HG03097 (cell line): Measurements from ENCODE around the gene MBD3.
A peak's percentile ranks its signal among the peaks of the same experiment; 100 is the strongest.

Experiments used
- ATAC-seq: cut with Tn5 transposase; IDR thresholded peaks from one replicate; pipeline ENCODE4 v1.9.1; 2021; ENCODE audit not compliant: unreplicated experiment, low FRiP score

Gene MBD3

DNA sequence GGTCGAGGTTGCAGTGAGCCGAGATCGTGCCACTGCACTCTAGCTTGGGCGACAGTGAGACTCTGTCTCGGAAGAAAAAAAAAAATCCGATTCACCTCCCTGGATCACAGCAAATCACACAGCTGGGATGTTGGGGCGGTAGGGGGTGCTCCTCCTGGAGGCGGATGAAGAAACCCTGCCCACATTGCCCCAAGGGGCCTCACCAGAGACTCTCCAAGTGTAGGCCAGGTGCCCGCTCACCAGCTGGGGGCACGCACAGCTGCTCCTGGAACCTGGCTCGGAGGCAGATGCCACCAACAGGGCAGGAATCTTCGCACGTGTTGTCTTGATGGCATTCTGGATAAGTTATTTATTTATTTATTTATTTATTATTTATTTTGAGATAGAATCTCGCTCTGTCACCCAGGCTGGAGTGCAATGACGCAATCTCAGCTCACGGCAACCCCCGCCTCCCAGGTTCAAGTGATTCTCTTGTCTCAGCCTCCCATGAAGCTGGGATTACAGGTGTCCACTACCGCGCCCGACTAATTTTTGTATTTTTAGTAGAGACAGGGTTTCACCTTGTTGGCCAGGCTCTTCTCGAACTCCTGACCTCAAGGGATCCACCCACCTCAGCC is 9.5 kb upstream of the MBD3 start:
- no peak for ATAC-seq

DNA sequence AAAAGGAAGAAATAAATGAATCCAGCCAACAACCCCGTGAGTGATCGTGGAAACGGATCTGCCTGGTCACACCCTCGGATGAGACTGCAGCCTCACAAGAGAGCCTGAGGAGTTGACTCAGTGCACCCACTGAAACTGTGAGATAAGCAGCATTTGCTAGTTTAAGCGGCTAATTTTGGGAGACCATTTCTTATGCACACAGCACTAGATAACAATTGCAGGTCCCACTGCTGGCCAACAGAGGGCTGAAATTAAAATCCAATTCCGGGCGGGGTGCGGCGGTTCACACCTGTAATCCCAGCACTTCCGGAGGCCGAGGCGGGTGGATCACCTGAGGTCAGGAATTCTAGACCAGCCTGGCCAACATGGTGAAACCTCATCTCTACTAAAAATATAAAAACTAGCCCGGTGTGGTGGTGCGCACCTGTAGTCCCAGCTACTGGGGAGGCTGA is 9.0 kb upstream of the MBD3 start:
- no peak for ATAC-seq

DNA sequence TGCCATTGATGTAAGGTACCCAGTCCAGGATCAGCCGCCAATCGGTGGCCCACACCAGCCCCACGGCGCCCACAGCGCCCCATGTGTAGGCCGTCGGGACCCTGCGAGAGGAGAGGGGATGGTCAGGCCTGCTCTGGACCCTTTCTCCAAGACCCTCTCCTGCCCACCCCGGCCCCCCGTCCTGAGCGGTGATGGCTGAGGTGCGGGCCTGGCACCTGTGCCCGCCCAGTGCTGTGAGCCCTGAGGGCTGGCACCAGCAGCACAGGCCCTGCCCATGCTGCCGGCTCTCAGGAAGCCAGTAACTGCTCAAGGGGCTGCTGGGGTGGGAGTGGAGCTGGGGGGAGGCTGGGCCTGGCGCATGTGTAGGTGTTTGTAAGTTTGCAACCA is 6.8 kb upstream of the MBD3 start:
- ATAC-seq, result no peak

DNA sequence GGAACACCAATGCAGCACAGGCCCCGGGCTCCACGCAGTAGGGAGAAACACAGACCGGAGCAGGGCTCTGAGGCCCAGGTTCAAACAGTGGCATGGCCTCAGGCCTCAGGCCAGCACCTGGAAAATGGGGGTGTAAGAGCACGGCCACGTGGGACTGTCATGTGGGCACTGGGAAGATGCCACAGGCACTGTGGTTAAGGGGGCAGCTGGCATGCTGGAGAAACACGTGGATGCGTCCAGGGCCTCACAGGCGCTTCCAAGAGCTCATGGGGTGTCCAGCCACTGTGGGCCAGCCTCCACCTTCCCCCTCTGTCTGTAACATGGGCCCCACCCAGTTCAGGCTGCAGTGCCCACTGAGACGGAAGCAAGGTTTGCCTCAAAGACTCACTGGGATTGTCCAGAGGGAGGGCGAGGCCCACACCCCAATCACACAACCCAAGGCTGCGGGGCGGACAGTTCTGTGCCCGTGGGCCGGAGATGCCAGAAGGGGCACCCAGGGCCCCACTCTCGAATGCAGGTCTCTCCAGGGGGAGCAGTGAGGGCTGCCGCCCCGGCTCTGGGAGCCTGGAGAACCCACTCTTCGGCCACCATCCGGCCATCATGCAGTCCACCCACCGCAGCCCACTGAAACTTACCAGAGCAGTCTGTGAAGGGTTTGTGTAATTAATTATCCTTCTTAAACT is 6.3 kb upstream of the MBD3 start:
- ATAC-seq, result no peak

DNA sequence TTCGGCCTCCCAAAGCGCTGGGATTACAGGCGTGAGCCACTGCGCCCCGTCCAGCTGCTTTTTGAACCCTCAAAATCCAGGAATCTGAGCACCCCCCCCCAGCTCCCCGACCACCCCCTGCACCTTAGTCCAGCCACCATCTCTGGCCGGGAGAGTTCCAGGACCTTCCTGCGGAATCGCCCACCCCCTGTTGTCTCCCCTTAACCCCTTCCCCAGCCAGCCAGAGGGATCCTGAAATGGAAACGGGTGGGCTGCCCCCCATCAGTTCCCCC is 772 bp upstream of the MBD3 start:
- no peak for ATAC-seq

DNA sequence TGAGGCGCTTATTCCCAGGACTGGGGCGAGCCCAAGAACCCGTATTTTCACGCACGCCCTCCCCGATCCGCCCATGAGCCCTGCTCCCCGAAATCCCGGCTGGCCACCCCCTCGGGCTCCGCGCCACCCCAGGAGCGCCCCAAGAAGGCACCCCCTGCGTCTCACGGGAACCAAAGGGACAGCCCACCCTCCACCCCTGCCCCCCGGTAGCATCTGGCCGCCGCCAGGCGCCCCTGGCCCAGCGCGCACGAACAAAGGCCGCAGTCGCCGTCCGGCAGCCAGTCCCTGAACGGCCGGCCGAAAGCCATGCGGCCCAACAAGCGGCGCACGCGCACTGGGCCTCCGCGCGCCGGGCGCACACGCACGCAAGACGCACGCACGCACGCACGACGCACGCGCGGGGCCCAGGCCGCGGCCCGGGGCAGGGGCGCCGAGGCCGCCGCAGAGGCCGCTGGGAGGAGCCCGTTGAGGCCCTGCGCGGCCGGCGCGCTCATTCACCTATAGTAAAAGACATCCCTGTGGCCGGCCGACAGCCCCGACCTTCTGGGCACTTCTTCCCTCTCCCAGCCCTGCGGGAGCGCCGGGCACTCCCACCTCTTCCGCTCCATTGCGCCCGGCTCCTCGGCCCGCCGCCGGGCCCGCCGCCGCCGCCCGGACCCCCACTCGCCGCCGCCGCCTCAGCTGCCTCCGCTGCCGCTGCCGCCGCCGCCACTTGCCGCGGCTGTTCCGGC is 476 bp downstream of the MBD3 start:
- ATAC-seq, result peak; percentile 49

DNA sequence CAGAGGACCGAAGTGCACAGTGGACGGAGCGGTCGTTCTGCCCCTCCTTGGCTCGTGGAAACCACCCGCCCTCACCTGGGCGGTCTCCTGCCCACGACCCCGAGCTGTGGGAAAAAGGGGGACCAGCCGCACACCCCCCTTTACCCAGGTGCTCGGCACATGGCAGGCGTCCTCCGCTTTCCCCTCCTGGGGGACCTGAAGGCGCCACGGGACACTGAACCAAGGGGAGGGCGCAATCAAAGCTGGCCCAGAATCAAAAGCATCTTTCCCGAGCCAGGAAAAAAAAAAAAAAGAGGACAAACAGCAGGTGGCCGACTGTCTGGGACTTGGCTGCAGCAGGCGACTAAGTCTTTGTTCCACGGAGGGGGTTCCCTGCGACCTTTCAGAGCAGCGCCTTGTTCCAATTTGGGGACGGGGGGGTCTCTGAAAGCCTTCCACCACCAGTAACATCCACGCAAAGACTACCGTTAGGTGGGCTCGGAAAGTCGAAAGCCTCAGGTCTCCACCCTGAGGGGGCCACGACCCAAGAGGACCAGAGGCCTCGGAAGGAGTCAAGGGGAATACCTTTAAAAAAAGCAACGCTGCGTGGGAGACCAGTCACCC is 1.1 kb downstream of the MBD3 start:
- ATAC-seq, result no peak

DNA sequence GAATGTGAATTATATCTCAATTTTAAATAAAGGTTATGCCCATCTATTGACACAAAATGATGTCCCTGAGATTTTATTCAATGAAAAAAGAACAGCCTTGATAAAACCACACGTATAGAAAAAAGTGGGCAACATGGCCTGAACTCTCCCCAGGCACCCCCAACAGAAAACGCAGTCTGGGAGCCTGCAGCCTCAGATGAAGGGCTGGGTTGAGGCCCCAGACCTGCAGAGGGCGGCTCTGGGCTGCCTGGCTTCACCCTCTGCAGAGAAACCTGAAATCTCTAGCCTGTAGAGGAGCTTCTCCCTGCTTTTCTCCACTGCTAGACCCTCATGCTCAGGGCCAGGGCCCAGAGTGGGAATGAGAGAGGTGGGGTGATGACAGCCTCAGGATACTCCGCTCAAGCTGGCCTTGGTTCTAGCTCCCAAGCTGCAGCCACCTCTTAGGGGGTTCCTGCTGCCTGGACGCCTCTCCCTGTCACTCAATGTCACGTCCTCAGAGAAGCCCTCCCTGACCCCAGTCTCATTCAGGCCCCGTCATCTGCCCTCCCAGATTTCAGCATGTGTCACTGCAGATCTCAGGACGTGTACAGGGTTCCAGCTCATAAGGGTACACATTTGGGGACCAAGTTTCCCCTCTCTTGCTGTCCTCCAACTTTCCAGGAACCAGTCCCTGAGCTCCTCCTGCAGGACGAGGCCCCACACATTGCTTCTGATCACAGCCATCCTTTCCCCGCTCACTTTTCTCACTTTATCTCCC is 1.8 kb downstream of the MBD3 start:
- no peak for ATAC-seq

DNA sequence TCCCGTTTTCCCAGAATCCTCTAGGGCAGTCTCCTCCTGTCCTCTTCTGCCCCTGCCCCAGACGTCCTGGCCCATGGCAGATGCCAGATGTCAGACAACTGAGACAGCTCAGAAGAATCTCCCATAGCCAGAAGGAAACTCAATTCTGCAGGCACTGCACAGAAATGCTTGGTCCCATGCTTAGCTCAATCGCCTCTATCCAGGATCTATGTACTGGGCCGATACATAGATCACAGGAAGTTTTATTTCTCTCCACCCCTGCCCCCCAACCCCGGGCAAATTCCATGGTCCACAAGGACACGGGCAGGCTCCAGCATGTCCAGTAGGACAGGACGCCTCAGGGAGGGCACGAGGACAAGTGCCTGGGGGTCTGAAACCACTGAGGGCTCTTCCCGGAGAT is 4.8 kb downstream of the MBD3 start:
- ATAC-seq, result no peak

DNA sequence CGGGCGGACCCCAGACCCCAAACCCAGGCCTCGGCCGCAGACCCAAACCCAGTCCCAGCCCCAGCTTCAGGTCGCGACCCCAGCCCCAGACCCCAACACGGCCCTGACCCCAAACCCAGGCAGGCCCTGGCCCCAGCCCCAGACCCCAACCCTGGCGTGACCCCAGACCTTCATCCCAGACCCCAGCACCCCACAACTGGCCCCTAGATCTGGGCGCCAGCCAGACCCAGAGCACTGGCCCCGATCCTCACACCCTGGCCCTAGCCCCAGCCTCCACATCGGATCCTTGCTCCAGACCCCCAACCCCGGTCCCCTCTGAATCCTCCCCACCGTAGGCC is 7.5 kb downstream of the MBD3 start:
- ATAC-seq, result no peak

DNA sequence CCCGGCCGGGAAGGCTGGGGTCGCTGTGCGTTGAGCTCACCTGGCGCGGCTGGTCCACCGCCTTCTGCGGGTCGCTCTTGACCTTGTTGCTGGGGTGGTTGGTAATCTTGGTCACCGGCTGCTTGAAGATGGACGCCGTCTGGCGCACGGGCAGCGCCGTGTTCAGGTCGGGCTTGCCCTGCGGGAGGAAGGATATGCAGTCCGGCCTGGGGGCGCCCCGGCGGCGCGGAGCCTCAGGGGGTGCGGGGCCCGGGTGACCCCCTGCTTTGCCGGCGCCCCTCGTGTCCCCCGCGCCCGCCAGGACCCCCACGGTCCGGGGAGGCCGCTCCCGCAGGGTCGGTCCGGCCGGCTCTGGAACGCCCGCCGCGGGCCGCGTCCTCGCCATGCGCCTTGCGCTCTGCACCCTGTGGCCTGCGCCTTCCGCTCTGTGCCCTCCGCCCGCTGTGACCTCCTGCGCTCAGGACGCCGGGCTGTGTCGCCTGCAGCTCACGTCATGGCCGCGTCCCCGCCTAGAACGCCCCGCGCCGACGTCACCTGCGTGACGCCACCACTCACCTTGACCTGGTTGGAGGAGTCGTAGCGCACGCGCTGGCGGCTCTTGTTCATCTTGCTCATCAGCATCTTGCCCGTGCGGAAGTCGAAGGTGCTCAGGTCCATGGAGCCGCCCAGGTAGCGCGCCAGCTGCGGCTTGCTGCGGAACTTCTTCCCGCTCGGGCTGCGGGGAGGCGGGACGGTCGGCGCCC is 8.0 kb downstream of the MBD3 start:
- no peak for ATAC-seq

DNA sequence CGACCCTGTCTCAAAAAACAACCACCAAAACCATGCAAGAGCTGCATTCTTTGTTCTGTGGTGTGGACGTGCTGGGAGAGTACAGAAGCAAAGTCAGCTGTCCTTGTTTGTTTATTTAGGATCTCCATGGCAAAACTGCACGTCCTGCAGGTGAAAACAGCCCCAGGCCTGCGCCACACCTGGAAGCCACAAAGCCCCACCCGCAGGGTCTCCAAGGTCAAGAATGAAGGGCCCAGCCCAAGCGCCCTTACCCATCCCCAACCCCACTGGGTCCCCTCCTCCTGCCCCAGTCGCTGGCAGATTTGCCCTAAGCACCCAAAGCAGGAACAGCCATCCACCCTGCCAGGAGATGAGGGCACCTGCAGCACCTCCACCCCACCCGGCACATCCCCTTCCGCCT is 10.5 kb downstream of the MBD3 start:
- no peak for ATAC-seq

DNA sequence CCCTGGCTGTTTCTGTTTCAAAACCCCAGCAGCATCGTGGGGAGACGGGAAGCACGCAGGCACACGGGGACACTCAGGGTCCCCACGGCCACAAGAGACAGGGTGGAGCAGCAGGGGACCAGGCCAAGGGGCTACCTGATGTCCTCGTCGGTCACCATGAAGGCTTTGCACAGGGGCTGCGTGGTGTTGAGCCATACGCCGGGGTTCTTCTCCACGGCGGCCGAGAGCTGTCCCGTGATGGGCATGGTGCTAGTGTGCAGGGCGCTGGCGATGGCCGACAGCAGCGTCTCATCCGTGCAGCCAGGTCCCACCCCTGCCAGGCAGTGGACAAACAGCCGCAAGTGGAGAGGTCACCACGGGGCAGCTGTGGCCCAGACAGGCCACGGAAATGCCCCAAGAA is 11.7 kb downstream of the MBD3 start:
- no peak for ATAC-seq

DNA sequence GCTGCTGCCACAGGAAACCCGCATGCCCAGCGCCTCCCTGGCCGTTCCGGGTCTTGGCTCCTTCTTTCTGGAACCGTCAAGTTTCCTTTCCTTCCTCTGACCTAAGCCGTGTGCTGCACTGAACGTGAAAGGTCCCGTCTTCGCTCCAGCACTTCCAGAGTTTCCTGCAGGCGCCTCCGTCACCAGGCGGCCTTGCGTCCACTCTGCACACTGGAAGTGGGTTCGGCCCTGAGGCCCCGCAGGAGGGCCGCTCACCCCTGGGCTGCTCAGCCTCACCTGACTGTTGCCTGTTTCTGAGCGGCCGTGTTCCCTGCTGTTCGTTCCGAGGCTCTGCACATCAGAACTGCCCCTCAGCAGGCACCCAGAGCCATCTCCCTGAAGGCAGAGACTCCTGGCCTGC is 12.3 kb downstream of the MBD3 start:
- ATAC-seq, result no peak

DNA sequence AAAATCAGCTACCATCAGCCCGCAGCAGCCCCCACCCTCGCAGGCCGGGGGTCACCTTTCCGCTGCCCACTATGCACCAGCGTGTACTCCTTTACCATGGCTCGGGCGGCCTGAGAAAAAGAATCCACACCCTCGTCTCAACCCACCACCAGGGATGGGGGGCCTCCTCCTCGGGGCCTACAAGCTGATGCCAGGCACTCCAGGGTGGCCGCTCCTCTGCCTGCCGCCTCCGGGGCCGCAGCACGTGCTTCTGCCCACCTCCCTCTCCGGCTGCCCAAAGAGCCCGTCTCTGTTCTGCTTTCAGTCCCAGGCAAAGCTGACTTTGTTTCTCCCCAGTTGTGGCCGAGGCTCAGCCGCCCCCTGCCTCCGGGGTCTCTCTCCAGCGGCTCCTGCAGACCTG is 13.4 kb downstream of the MBD3 start:
- ATAC-seq, result no peak

DNA sequence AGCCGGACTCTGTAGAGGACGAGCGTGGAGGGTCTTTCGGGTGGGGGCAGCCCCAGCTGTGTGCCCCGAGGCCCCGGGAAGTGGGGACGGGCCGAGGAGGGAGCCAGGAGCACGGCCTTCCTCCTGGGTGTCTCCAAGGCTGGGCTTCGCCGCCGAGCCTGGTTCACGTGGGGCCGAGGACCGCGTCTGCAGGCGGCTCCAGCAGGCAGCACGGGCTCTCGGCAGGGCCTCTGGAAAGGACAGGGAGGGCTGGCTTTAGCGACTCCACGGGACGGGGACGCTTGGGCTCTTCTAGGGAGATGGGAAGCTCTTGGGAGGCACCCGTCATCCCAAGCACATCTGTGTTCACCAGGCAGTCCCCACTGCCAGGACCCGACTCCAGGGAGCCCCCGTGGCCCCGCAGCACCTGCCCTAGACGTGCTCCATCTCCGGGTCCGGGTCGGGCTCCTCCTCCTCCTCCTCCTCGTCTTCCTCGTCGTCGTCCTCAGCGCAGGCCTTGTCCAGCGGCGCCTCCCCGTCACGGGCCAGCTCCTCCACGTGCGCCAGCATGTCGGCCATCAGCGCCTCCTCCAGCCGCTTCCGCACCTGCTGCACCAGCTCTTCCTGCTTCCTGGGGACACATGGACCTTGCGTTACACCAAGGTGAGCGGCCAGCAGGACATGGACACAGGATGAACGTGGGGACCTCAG is 14.6 kb downstream of the MBD3 start:
- ATAC-seq, result no peak

DNA sequence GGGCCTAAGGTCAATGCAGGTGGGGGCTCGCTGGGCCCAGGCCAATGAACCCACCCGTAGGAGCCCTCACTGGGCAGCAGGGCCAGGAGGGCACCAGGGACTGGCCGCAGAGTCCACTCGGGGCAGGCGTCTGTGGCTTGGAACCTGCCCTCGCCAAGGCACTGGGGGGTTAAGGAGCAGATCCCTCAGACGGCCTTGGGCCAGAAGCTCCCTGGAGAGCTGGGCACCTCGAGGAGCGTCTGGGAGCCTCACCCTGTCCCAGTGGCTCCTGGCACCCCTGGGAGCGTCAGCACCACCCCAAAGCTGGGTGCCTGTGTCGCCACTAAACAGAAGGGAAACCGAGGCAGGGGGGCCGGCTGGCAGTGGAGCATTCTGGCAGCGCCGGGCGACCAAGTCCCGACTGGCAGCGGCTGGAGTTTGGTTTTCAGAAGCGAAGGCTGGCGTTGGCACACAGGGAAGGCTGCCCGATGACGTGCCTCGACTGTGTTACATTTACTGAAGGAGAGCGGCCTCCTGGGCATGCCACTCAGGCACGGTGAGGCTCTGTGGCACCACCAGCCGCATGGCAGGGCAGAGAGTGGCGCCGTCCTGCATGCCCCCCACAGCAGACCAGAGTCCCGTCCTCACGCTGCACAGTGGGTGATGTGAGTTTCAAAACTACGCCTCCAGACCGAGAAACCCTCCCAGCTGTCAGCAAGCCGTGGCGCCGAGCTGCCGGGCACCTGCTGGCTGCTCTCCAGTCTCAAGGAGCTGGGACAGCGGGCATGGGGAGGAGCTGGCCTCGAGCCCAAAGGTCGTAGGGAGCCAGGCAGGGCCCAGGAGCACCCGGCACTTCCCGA is 15.4 kb downstream of the MBD3 start:
- no peak for ATAC-seq

DNA sequence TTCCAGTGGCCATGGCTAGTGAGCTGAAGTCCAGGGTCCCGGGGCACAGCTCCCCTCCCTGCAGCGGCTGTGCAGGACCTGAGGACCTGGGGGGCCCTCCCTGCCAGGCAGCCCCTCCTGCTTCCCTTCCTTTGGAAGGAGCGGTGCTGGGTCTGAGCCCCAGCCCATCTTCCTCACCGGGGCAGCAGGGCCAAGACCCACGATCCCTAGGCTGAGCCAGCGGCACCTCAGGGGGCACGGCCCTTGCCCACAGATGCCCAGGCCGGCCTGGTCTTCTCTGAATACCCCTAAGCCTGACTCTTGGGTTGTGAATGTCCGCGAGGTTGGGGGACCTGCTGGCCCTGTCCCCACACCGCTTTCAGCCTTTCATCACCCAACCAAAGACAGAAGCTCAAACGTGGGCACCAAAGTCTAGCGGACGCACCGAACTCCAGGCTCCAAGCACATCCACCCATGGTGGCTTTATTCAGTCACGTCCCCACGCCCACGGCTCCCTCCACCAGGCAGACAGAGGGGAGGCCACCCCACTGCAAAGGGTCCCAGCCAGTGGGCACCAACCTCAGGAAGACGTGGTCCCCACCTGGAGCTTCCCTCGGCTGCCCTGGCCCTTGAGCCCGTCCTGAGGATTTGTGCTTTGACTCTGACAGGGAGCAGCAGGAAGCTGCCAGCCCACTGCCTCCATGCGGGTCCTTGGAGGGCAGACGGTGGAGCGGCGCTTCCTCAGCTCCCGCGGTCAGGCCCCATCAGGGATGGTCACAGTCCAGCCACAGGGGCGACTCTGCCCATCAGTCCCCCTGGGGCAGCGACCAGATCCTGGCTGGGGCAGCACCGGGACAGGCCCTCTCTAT is 16.2 kb downstream of the MBD3 start:
- no peak for ATAC-seq
